Heart right ventricle (tissue), 16 donors: ENCODE results near the gene SSR3. TPM values are rescaled to one million over a fixed set of nuclear protein-coding genes. Genes with fewer than 3 reads are reported as not detected.
A peak's percentile ranks its signal among the peaks of the same experiment; 100 is the strongest.

Source experiments
- ATAC-seq, 8 donors: fragments of 200-7000 bp; cut with Tn5 transposase; one replicate each; pipeline ENCODE4 v1.9.1; 2020; ENCODE audit warnings: mild to moderate bottlenecking in 8 of 8, moderate library complexity in 8 of 8, moderate number of reproducible peaks in 1 of 8
- DNase-seq, 2 donors: peaks; one replicate each; pipeline ENCODE4 v3.0.0-alpha.2; 2020
- H3K27ac ChIP-seq, 10 donors: fragments of 200-600 bp; sonication (generic) in 2 of 10; one replicate each; pipeline versions ENCODE4 v1.5.0 to v1.8.0; 2020 to 2022; ENCODE audit warnings: mild to moderate bottlenecking in 3 of 10
- H3K27me3 ChIP-seq, 7 donors: fragments of 200-600 bp; one replicate each; pipeline ENCODE4 v1.8.0; 2021 to 2022; ENCODE audit warnings: mild to moderate bottlenecking in 2 of 7
- H3K36me3 ChIP-seq, 9 donors: fragments of 200-600 bp; sonication (generic) in 1 of 9; one replicate each; pipeline versions ENCODE4 v1.5.0 to v1.8.0; 2020 to 2022; ENCODE audit warnings: mild to moderate bottlenecking in 2 of 9
- H3K4me1 ChIP-seq, 9 donors: fragments of 200-600 bp; sonication (generic) in 1 of 9; one replicate each; pipeline versions ENCODE4 v1.5.0 to v1.8.0; 2020 to 2022; ENCODE audit warnings: mild to moderate bottlenecking in 4 of 9
- H3K4me3 ChIP-seq, 10 donors: fragments of 200-600 bp; sonication (generic) in 2 of 10; one replicate each; pipeline versions ENCODE4 v1.5.0 to v1.8.0; 2020 to 2022; ENCODE audit warnings: mild to moderate bottlenecking in 7 of 10, moderate library complexity in 2 of 10
- H3K9me3 ChIP-seq, 11 donors: fragments of 200-600 bp in 10 of 11; sonication (generic) in 2 of 11; one replicate each; pipeline versions ENCODE4 v1.5.0 to v1.8.0; 2013 to 2022; ENCODE audit warnings: mild to moderate bottlenecking in 2 of 11, control low read depth in 1 of 11, moderate library complexity in 1 of 11
- CTCF ChIP-seq, 9 donors: fragments of 200-600 bp; sonication (generic) in 2 of 9; IDR thresholded peaks; one replicate each; pipeline versions ENCODE4 v1.5.0 to v1.8.0; 2021 to 2022; ENCODE audit warnings: antibody characterized with exemption in 9 of 9, mild to moderate bottlenecking in 5 of 9, moderate library complexity in 1 of 9
- WGBS, 2 donors: extraction: QIAGEN DNeasy Blood & Tissue Kit; methylation state at CpG; one replicate each; pipeline ENCODE4 v1.1.7; 2013; ENCODE audit warnings: inconsistent platforms in 1 of 2; 5-methylcytosine and 5-hydroxymethylcytosine counted together
- intact Hi-C, 10 donors: fragments of 100-400 bp; cut with DNase I; formaldehyde crosslinking; loops; one replicate each; pipeline versions ENCODE4 v1.11.1 to v1.14.2; 2022
- polyA plus RNA-seq, 2 donors: library from polyadenylated mRNA; stranded (reverse); fragments of 200-250 nt; gene quantifications; one replicate each; pipeline ENCODE4 v1.2.3, GENCODE V29; 2013
- total RNA-seq, 10 donors: library from RNA; stranded (reverse); fragmentation: NEBNext Ultra II Directional in 3 of 10; extraction: Animal tissue kit (Norgen Biotek cat#: 25700) in 3 of 10; gene quantifications; one replicate each; pipeline versions ENCODE4 v1.2.1 to v1.2.4, GENCODE V29; 2021 to 2023
- donor health status: Arrhythmogenic right ventricular cardiomyopathy.
- donor health status: ischemic (EF 13 %, LVEDD 7.1; RV severe dilation, severe dysfunction).
- donor health status: healthy with polysubstance abuse.
- donor health status: DM: no; HTN: yes; CAD: no.
- donor health status: DM: no; HTN: no; CAD: no.
- donor health status: ischemic (EF 25% LVEDD 6.9; RV normal size, moderate dysfunction).
- donor health status: ischemic (EF 25% LVEDD 5.7; RV mildly dilated, moderate dysfunction).
- donor health status: healthy.
- donor health status: DM: yes; HTN: yes; CAD: no.
- donor health status: Ischemic cardiomyopathy.
- donor health status: ischemic (EF 35%, LVEDD 5.7; RV mildly dilated, moderate dysfunction).
- donor health status: nonischemic (EF 11% LVEDD 7.7; RV severe dilation, severe dysfunction).
- donor health status: DM: yes; HTN: yes; CAD: no.
- donor health status: PGD.
- donor health status: ischemic (EF 29% LVEDD 5.4; RV normal size, mild dysfunction).
- donor health status: nonischemic (EF 23%, LVEDD 6.1; RV moderate dilation, normal function).

Gene SSR3
- total and polyA plus RNA-seq, 12 donors, result 75.8 to 602 (median 216) TPM

GRCh38 chr3:156553705-156554356, 1.1 kb downstream of the SSR3 start:
- peaks cover 0 to 70% (median 58%) of the 10 kb centered on the region in 9 donors for H3K4me1 ChIP-seq
- ATAC-seq (peak in 2 of 8 donors; percentile 25 to 26), DNase-seq (no peak)
- 22 to 23% methylated on average over 11 of the region's 11 CpGs for WGBS, 2 donors
- intact Hi-C loops, result loop anchor here in 7 of 10 donors (5.0 to 10.0 kb wide), 8 partner anchors 118 to 591 kb away; partner anchors contain the start of gene TIPARP (in 2 of the 7)
- peak overlapping the region; percentile 63 to 96 (median 80) for H3K4me3 ChIP-seq
- H3K9me3 ChIP-seq, result no peaks in the 10 kb centered on the region
- H3K27ac ChIP-seq, result peak overlapping the region; percentile 76 to 97 (median 92)
- H3K27me3 ChIP-seq, result no peaks in the 10 kb centered on the region
- TF ChIP-seq CTCF (IDR thresholded peaks at IDR 0.05), result no peak
- H3K36me3 ChIP-seq, result peaks cover 0 to 46% (median 6%) of the 10 kb centered on the region in 9 donors

GRCh38 chr3:156552973-156553372, 1.9 kb downstream of the SSR3 start:
- WGBS, 2 donors, result 62 to 71% methylated on average over 2 of the region's 2 CpGs
- Histone ChIP-seq H3K4me3 (peak overlapping the region in 6 of 10 donors; percentile 79 to 96 (median 86)), H3K9me3 (no peaks in the 10 kb centered on the region), H3K27me3 (no peaks in the 10 kb centered on the region), H3K27ac (peak overlapping the region in 3 of 10 donors; percentile 2 to 91 (median 6)), H3K36me3 (peaks cover 0 to 55% (median 6%) of the 10 kb centered on the region in 9 donors), H3K4me1 (peaks cover 0 to 75% (median 65%) of the 10 kb centered on the region in 9 donors)
- no peak for TF ChIP-seq CTCF (IDR thresholded peaks at IDR 0.05)
- intact Hi-C loops, result loop anchor here in 7 of 10 donors (5.0 to 10.0 kb wide), 8 partner anchors 119 to 592 kb away; partner anchors contain the start of gene TIPARP (in 2 of the 7)
- ATAC-seq, result no peak
- DNase-seq, result no peak

- Histone ChIP-seq H3K27me3 (no peaks in the 10 kb centered on the region), H3K36me3 (peaks cover 0 to 67% (median 6%) of the 10 kb centered on the region in 9 donors), H3K4me1 (peaks cover 0 to 81% (median 76%) of the 10 kb centered on the region in 9 donors), H3K9me3 (no peaks in the 10 kb centered on the region), H3K4me3 (no peak overlapping the region), H3K27ac (peak overlapping the region in 9 of 10 donors; percentile 5 to 91 (median 42))
- WGBS, 2 donors, result 50 to 57% methylated on average over 4 of the region's 4 CpGs
- ATAC-seq (no peak), DNase-seq (no peak)
- TF ChIP-seq CTCF (IDR thresholded peaks at IDR 0.05), result no peak
- intact Hi-C loops, result loop anchor here in 7 of 10 donors (5.0 to 10.0 kb wide), 8 partner anchors 121 to 593 kb away; partner anchors contain the start of gene TIPARP (in 2 of the 7)
Observed at GRCh38 chr3:156551746-156552145, 3.2 kb downstream of the SSR3 start.

- intact Hi-C loops, result loop anchor here in 7 of 10 donors (5.0 to 10.0 kb wide), 8 partner anchors 121 to 594 kb away; partner anchors contain the start of gene TIPARP (in 2 of the 7)
- H3K27ac ChIP-seq, result peak overlapping the region in 9 of 10 donors; percentile 5 to 91 (median 42)
- peaks cover 0 to 86% (median 80%) of the 10 kb centered on the region in 9 donors for H3K4me1 ChIP-seq
- H3K9me3 ChIP-seq, result no peaks in the 10 kb centered on the region
- H3K36me3 ChIP-seq, result peaks cover 0 to 72% (median 9%) of the 10 kb centered on the region in 9 donors
- no peak for DNase-seq
- TF ChIP-seq CTCF (IDR thresholded peaks at IDR 0.05), result no peak
- no peak overlapping the region for H3K4me3 ChIP-seq
- ATAC-seq, result no peak
- 41 to 42% methylated on average over 4 of the region's 4 CpGs for WGBS, 2 donors
- no peaks in the 10 kb centered on the region for H3K27me3 ChIP-seq
Observed at GRCh38 chr3:156551261-156551660, 3.7 kb downstream of the SSR3 start.
